Hepatocyte (in vitro differentiated cells): ENCODE measurements around the gene NELFCD.

ENCODE experiments used
- EZH2 ChIP-seq: fragments of 200-600 bp; sonication (generic); IDR thresholded peaks from 2 replicates; pipeline ENCODE4 v1.6.1; 2016; ENCODE audit warnings: antibody characterized with exemption, mild to moderate bottlenecking, borderline replicate concordance
- EZH2phosphoT487 ChIP-seq: fragments of 200-600 bp; sonication (generic); IDR thresholded peaks from one replicate; pipeline ENCODE4 v1.6.1; 2018; ENCODE audit warnings: antibody characterized with exemption, mild to moderate bottlenecking, low read depth, moderate library complexity; ENCODE audit not compliant: unreplicated experiment, severe bottlenecking
- TF ChIP-seq, protein P1 (sequence below): fragments of 200-600 bp; sonication (generic); IDR thresholded peaks from 2 replicates; pipeline ENCODE4 v1.5.1; 2016; ENCODE audit warnings: antibody characterized with exemption, mild to moderate bottlenecking; ENCODE audit not compliant: poor library complexity

DNA sequence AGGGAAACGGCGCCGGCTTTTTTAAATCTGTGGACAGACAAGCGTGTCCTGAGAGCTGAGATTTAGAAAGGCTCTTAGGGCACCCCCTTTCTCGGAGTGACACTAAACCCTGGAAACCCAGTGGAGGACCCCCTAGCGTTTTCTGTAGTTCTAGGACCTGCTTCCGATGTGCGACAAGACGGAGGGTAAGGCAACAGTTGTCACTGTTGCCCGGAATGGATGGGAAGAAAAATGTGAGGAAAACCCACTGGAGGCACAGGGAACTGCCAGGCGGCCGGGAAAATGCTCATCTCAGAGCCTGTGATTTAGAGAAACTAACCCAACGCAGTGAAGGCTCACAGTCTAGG lies 51.6 kb downstream of the NELFCD start:
- TF ChIP-seq EZH2phosphoT487 = no peak
- TF ChIP-seq, protein P1, sequence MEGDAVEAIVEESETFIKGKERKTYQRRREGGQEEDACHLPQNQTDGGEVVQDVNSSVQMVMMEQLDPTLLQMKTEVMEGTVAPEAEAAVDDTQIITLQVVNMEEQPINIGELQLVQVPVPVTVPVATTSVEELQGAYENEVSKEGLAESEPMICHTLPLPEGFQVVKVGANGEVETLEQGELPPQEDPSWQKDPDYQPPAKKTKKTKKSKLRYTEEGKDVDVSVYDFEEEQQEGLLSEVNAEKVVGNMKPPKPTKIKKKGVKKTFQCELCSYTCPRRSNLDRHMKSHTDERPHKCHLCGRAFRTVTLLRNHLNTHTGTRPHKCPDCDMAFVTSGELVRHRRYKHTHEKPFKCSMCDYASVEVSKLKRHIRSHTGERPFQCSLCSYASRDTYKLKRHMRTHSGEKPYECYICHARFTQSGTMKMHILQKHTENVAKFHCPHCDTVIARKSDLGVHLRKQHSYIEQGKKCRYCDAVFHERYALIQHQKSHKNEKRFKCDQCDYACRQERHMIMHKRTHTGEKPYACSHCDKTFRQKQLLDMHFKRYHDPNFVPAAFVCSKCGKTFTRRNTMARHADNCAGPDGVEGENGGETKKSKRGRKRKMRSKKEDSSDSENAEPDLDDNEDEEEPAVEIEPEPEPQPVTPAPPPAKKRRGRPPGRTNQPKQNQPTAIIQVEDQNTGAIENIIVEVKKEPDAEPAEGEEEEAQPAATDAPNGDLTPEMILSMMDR = peak; percentile 24
- no peak for TF ChIP-seq EZH2
